ENCODE results near the gene OPA1.

DNA sequence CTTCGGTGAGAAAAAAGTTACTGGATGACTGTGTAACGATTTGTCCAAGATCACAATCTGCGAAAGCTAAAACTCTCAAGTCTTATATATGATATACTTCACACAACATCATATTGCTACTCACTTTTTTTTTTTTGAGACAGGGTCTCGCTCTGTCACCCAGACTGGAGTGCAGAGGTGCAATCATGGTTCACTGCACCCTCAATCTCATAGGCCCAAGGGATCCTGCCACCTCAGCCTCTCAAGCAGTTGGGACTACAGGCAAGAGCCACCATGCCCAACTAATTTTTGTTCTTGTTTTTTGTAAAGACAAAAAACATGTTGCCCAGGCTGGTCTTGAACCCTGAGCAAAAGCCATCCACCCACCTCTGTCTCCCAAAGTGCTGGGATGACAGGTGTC lies 32.9 kb upstream of the OPA1 start:
- TF ChIP-seq POLR2A (IDR thresholded peaks at IDR 0.05; ENCODE audit: low read depth) (no peak), POLR2AphosphoS5 (IDR thresholded peaks at IDR 0.05) (no peak), EP300 (IDR thresholded peaks at IDR 0.05) (no peak)
- TF ChIP-seq, protein P1, sequence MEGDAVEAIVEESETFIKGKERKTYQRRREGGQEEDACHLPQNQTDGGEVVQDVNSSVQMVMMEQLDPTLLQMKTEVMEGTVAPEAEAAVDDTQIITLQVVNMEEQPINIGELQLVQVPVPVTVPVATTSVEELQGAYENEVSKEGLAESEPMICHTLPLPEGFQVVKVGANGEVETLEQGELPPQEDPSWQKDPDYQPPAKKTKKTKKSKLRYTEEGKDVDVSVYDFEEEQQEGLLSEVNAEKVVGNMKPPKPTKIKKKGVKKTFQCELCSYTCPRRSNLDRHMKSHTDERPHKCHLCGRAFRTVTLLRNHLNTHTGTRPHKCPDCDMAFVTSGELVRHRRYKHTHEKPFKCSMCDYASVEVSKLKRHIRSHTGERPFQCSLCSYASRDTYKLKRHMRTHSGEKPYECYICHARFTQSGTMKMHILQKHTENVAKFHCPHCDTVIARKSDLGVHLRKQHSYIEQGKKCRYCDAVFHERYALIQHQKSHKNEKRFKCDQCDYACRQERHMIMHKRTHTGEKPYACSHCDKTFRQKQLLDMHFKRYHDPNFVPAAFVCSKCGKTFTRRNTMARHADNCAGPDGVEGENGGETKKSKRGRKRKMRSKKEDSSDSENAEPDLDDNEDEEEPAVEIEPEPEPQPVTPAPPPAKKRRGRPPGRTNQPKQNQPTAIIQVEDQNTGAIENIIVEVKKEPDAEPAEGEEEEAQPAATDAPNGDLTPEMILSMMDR (IDR thresholded peaks at IDR 0.05), result no peak
